HG03571 (cell line): Measurements from ENCODE around the gene TRIM46.

Experiments
- ATAC-seq: cut with Tn5 transposase; IDR thresholded peaks from one replicate; pipeline ENCODE4 v1.9.1; 2021; ENCODE audit not compliant: unreplicated experiment

TRIM46 gene

GRCh38 chr1:155173478-155174323 lies at the start of gene TRIM46:
Gene TRIM46, plus strand, starts transcription at chr1:155173849. Its CDS starts 118 bp downstream, at chr1:155173967.
- ATAC-seq = no peak

- no peak for ATAC-seq
Observed at GRCh38 chr1:155124503-155125463, 48.9 kb upstream of the TRIM46 start.

- ATAC-seq = no peak
Observed at GRCh38 chr1:155125511-155125945, 48.1 kb upstream of the TRIM46 start.

- ATAC-seq = no peak
Observed at GRCh38 chr1:155125946-155126555, 47.6 kb upstream of the TRIM46 start.

- ATAC-seq = no peak
Observed at GRCh38 chr1:155126556-155127104, 47.0 kb upstream of the TRIM46 start.

- no peak for ATAC-seq
Observed at GRCh38 chr1:155127105-155127966, 46.3 kb upstream of the TRIM46 start, which contains the start of gene EFNA1. Gene EFNA1, plus strand, starts transcription at chr1:155127876. Its CDS starts 102 bp downstream, at chr1:155127978.

GRCh38 chr1:155127967-155128754 lies 45.5 kb upstream of the TRIM46 start:
- no peak for ATAC-seq

GRCh38 chr1:155128755-155129473 lies 44.7 kb upstream of the TRIM46 start:
- no peak for ATAC-seq

- no peak for ATAC-seq
Observed at GRCh38 chr1:155130272-155131006, 43.2 kb upstream of the TRIM46 start.

- no peak for ATAC-seq
Observed at GRCh38 chr1:155131285-155131684, 42.4 kb upstream of the TRIM46 start.

GRCh38 chr1:155131856-155132255 lies 41.8 kb upstream of the TRIM46 start:
- no peak for ATAC-seq

GRCh38 chr1:155133799-155134281 lies 39.8 kb upstream of the TRIM46 start:
- no peak for ATAC-seq

GRCh38 chr1:155134322-155134721 lies 39.3 kb upstream of the TRIM46 start:
- no peak for ATAC-seq

- no peak for ATAC-seq
Observed at GRCh38 chr1:155134880-155135414, 38.7 kb upstream of the TRIM46 start.

- peak; percentile 68 for ATAC-seq
Observed at GRCh38 chr1:155135415-155136028, 38.1 kb upstream of the TRIM46 start, which contains the start of gene SLC50A1. Gene SLC50A1, plus strand, starts transcription at chr1:155135852. Its CDS starts 60 bp downstream, at chr1:155135912.

- no peak for ATAC-seq
Observed at GRCh38 chr1:155136748-155137147, 36.9 kb upstream of the TRIM46 start.
